ENCODE measurements around the gene OR56B1.

- TF ChIP-seq USF1 (CRISPR knock-in tag; IDR thresholded peaks at IDR 0.05), result no peak
- TF ChIP-seq CTCF (IDR thresholded peaks at IDR 0.05), result no peak
- TF ChIP-seq ELF4 (CRISPR knock-in tag; IDR thresholded peaks at IDR 0.05; ENCODE audit: low read depth), result no peak
- TF ChIP-seq SP1 (CRISPR knock-in tag; conservative IDR thresholded peaks at IDR 0.05), result no peak
- TF ChIP-seq ATF6 (CRISPR knock-in tag; IDR thresholded peaks at IDR 0.05), result no peak
- no peak for TF ChIP-seq PRDM15 (CRISPR knock-in tag; IDR thresholded peaks at IDR 0.05)
- TF ChIP-seq ZBTB21 (CRISPR knock-in tag; IDR thresholded peaks at IDR 0.05; ENCODE audit: borderline replicate concordance), result no peak
- TF ChIP-seq MAX (CRISPR knock-in tag; IDR thresholded peaks at IDR 0.05), result no peak
- no peak for TF ChIP-seq ZBTB43 (CRISPR knock-in tag; IDR thresholded peaks at IDR 0.05)
- no peak for TF ChIP-seq AFF4 (CRISPR knock-in tag; IDR thresholded peaks at IDR 0.05; ENCODE audit: borderline replicate concordance)
- TF ChIP-seq NR2C2 (CRISPR knock-in tag; IDR thresholded peaks at IDR 0.05), result no peak
Measured at GRCh38 chr11:5689551-5689983, 46.7 kb upstream of the OR56B1 start, which contains the start of gene TRIM22.
